HG03558 (cell line): Measurements from ENCODE around the gene CACNA1B.

Source experiments
- ATAC-seq: cut with Tn5 transposase; IDR thresholded peaks from one replicate; pipeline ENCODE4 v1.9.1; 2021; ENCODE audit warnings: moderate number of reproducible peaks; ENCODE audit not compliant: unreplicated experiment; ENCODE audit errors: extremely low read depth

Gene CACNA1B

GRCh38 chr9:138063033-138063432 lies 185.5 kb downstream of the CACNA1B start:
- no peak for ATAC-seq

GRCh38 chr9:138063785-138064184 lies 186.2 kb downstream of the CACNA1B start:
- ATAC-seq: no peak

GRCh38 chr9:138064547-138064946 lies 187.0 kb downstream of the CACNA1B start:
- no peak for ATAC-seq

GRCh38 chr9:138065287-138065686 lies 187.7 kb downstream of the CACNA1B start:
- ATAC-seq: no peak

- no peak for ATAC-seq
Measured at GRCh38 chr9:138066049-138066448, 188.5 kb downstream of the CACNA1B start.

GRCh38 chr9:138067613-138068367 lies 190.2 kb downstream of the CACNA1B start:
- ATAC-seq: no peak

GRCh38 chr9:138068601-138069035 lies 191.0 kb downstream of the CACNA1B start:
- no peak for ATAC-seq

GRCh38 chr9:138069731-138070456 lies 192.3 kb downstream of the CACNA1B start:
- ATAC-seq: no peak

GRCh38 chr9:138070815-138071214 lies 193.2 kb downstream of the CACNA1B start:
- ATAC-seq: no peak

- ATAC-seq: no peak
Measured at GRCh38 chr9:138071292-138071691, 193.7 kb downstream of the CACNA1B start.

GRCh38 chr9:138071731-138072130 lies 194.1 kb downstream of the CACNA1B start:
- ATAC-seq: no peak

GRCh38 chr9:138072161-138072842 lies 194.7 kb downstream of the CACNA1B start:
- no peak for ATAC-seq

- no peak for ATAC-seq
Measured at GRCh38 chr9:138072897-138073296, 195.3 kb downstream of the CACNA1B start.

GRCh38 chr9:138073408-138073807 lies 195.8 kb downstream of the CACNA1B start:
- ATAC-seq: no peak

- no peak for ATAC-seq
Measured at GRCh38 chr9:138073808-138074207, 196.2 kb downstream of the CACNA1B start.

- ATAC-seq: no peak
Measured at GRCh38 chr9:138074516-138074915, 196.9 kb downstream of the CACNA1B start.

GRCh38 chr9:138075496-138075895 lies 197.9 kb downstream of the CACNA1B start:
- no peak for ATAC-seq

- ATAC-seq: no peak
Measured at GRCh38 chr9:138075961-138076649, 198.5 kb downstream of the CACNA1B start.

- no peak for ATAC-seq
Measured at GRCh38 chr9:138076650-138077009, 199.0 kb downstream of the CACNA1B start.

GRCh38 chr9:138077126-138077525 lies 199.5 kb downstream of the CACNA1B start:
- ATAC-seq: no peak
